Parathyroid adenoma (tissue), 2 donors: ENCODE measurements around the gene PPT1.
A peak's percentile ranks its signal among the peaks of the same experiment; 100 is the strongest.

ENCODE experiments used
- H2AFZ ChIP-seq: fragments of 300-600 bp; sonication (generic); one replicate; pipeline ENCODE4 v1.7.0; 2017; ENCODE audit warnings: antibody characterized with exemption, mild to moderate bottlenecking
- H3K27ac ChIP-seq: fragments of 300-600 bp; sonication (generic); one replicate; pipeline ENCODE4 v1.7.0; 2017
- H3K27me3 ChIP-seq: fragments of 300-600 bp; sonication (generic); one replicate; pipeline ENCODE4 v1.7.0; 2017; ENCODE audit warnings: low read length; ENCODE audit not compliant: control insufficient read depth, insufficient read depth
- H3K36me3 ChIP-seq: fragments of 300-600 bp; sonication (generic); one replicate; pipeline ENCODE4 v1.7.0; 2017; ENCODE audit warnings: low read length; ENCODE audit not compliant: control insufficient read depth, insufficient read depth
- H3K4me1 ChIP-seq: fragments of 300-600 bp; sonication (generic); one replicate; pipeline ENCODE4 v1.7.0; 2017; ENCODE audit warnings: control low read depth
- H3K4me2 ChIP-seq: fragments of 300-600 bp; sonication (generic); one replicate; pipeline ENCODE4 v1.7.0; 2017; ENCODE audit warnings: low read length
- H3K4me3 ChIP-seq: fragments of 300-600 bp; sonication (generic); one replicate; pipeline ENCODE4 v1.7.0; 2017; ENCODE audit warnings: low read depth, low read length
- H3K79me2 ChIP-seq: fragments of 300-600 bp; sonication (generic); one replicate; pipeline ENCODE4 v1.7.0; 2017; ENCODE audit warnings: control low read depth
- H3K9ac ChIP-seq: fragments of 300-600 bp; sonication (generic); one replicate; pipeline ENCODE4 v1.7.0; 2017; ENCODE audit warnings: mild to moderate bottlenecking
- H3K9me3 ChIP-seq: fragments of 300-600 bp; sonication (generic); one replicate; pipeline ENCODE4 v1.7.0; 2017; ENCODE audit warnings: low read length; ENCODE audit not compliant: control insufficient read depth
- TF ChIP-seq, protein P1 (sequence below): fragments of 300-600 bp; sonication (generic); IDR thresholded peaks from one replicate; pipeline ENCODE4 v1.7.0; 2017; ENCODE audit warnings: antibody characterized with exemption, mild to moderate bottlenecking
- donor health status: primary hyperparathyroidism.

The PPT1 gene

DNA sequence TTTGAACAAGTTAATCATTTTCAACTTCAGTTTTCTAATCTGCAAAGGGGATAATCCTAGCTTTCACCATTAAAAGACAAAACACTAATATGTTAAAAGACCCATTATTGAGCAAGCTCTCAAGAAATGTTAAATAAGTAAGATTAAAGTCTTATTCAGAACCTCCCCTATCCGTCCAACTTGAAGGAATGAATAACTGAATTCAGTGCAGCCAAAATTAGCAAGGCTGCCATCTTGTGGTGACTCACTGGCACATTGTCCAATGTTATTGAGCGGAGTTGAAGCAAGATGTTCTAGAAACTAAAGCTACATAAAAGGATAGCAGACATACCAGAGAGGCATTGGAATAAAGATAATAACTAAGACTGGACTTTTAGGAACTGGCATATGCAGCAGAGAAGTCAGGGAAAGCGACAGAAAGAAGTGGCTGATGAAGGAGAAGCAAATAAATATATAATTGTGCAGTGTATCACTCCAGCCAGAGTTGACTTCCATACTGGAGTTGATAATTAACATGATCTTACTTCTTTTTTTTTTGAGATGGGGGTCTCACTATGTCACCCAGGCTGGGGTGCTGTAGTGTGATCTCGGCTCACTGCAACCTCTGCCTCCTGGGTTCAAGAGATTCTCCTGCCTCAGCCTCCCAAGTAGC lies 64.7 kb downstream of the PPT1 start:
- H3K27me3 ChIP-seq: no peaks in the 10 kb centered on the region
- H3K36me3 ChIP-seq: no peaks in the 10 kb centered on the region
- H3K27ac ChIP-seq: no peak overlapping the region
- no peak overlapping the region for H2AFZ ChIP-seq
- H3K4me2 ChIP-seq: no peak overlapping the region
- H3K4me3 ChIP-seq: no peak overlapping the region
- H3K79me2 ChIP-seq: no peaks in the 10 kb centered on the region
- TF ChIP-seq, protein P1, sequence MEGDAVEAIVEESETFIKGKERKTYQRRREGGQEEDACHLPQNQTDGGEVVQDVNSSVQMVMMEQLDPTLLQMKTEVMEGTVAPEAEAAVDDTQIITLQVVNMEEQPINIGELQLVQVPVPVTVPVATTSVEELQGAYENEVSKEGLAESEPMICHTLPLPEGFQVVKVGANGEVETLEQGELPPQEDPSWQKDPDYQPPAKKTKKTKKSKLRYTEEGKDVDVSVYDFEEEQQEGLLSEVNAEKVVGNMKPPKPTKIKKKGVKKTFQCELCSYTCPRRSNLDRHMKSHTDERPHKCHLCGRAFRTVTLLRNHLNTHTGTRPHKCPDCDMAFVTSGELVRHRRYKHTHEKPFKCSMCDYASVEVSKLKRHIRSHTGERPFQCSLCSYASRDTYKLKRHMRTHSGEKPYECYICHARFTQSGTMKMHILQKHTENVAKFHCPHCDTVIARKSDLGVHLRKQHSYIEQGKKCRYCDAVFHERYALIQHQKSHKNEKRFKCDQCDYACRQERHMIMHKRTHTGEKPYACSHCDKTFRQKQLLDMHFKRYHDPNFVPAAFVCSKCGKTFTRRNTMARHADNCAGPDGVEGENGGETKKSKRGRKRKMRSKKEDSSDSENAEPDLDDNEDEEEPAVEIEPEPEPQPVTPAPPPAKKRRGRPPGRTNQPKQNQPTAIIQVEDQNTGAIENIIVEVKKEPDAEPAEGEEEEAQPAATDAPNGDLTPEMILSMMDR: peak; percentile 51
- peaks cover 11% of the 10 kb centered on the region for H3K4me1 ChIP-seq
- no peak overlapping the region for H3K9ac ChIP-seq
- no peaks in the 10 kb centered on the region for H3K9me3 ChIP-seq

DNA sequence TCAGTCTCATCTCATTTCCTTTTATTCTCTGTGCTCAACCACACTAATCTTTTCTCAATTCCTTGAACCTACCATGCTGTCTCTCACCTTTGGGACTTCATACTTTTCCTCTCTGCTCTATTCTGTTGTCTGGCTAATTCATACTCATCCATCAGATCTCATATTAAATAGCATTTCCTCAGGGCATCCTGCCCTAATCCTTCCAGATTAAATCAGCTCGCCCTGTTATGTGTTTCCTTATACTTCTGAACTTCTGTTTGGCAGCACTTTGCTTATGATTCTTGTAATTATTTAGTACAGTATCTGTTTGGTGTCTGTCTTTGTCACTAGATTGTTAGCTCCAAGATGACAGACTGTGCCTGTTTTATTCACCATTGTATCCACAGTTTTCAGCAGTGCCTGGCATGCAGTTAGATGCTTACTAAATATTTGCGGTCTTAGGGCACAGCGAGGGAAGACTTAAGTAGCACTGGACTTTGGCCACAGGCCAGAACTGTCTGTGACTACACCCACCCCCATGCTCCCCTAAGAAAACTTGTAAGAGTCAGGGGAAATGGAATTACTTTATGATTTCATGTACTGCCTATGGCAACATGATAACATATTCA lies 66.4 kb downstream of the PPT1 start:
- Histone ChIP-seq H3K4me3 (no peak overlapping the region), H2AFZ (no peak overlapping the region), H3K36me3 (no peaks in the 10 kb centered on the region), H3K27ac (no peak overlapping the region), H3K27me3 (no peaks in the 10 kb centered on the region), H3K9ac (no peak overlapping the region), H3K79me2 (no peaks in the 10 kb centered on the region), H3K4me2 (no peak overlapping the region), H3K9me3 (no peaks in the 10 kb centered on the region), H3K4me1 (no peaks in the 10 kb centered on the region)
- TF ChIP-seq, protein P1: no peak

DNA sequence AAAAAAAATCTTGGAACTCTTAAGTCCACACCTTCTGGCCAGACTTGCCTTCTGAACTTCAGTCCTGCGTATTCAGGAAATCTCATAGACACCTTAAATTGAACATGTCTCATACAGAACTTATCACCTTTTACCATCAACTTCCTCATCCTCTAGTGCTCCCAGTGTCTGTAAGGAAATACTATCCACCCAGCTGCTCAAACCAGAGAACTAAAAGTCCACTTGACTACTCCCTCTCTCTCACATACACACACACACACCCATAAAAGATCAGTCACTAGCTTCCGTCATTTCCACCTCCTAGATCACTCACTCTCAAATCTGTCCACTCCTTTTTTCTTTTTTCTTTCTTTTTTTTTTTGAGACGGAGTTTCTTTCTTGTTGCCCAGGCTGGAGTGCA lies 67.4 kb downstream of the PPT1 start:
- H3K79me2 ChIP-seq: no peaks in the 10 kb centered on the region
- H3K9me3 ChIP-seq: no peaks in the 10 kb centered on the region
- H3K27me3 ChIP-seq: no peaks in the 10 kb centered on the region
- TF ChIP-seq, protein P1: no peak
- H3K4me1 ChIP-seq: no peaks in the 10 kb centered on the region
- no peak overlapping the region for H3K9ac ChIP-seq
- no peak overlapping the region for H3K4me2 ChIP-seq
- no peak overlapping the region for H3K27ac ChIP-seq
- H2AFZ ChIP-seq: no peak overlapping the region
- H3K4me3 ChIP-seq: no peak overlapping the region
- no peaks in the 10 kb centered on the region for H3K36me3 ChIP-seq

DNA sequence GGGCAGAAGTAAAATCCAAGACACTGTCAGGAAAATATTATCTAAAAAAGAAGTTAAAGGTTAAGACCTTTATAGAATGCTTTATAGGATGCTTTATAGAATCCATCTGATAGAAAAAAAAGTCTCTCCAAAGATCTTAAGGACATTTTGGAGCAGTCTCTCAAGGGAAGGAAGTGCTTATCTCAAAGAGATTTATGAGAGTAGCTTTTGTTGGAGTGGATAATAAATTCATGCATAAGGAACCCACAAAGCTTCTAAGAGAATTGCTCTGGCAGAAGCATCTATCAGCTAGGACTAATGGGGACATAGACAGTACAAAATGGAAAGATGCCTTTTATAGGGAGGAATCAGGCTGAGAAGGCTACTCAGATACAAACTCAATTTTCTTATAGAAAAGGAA lies 69.4 kb downstream of the PPT1 start:
- Histone ChIP-seq H3K9ac (no peak overlapping the region), H3K27me3 (no peaks in the 10 kb centered on the region)

More for the DNA sequence above, 69.4 kb downstream of the PPT1 start:
- Histone ChIP-seq H3K4me3 (no peak overlapping the region), H3K4me2 (no peak overlapping the region), H3K36me3 (no peaks in the 10 kb centered on the region), H3K9me3 (no peaks in the 10 kb centered on the region), H3K4me1 (no peaks in the 10 kb centered on the region), H3K79me2 (no peaks in the 10 kb centered on the region), H3K27ac (no peak overlapping the region), H2AFZ (no peak overlapping the region)
- TF ChIP-seq, protein P1: no peak
